Activated CD8-positive, alpha-beta memory T cell treated with anti-CD3 and anti-CD28 coated beads, Interleukin-2, amount 50 U/mL, for 1 hour (primary cell): Measurements from ENCODE around the gene GPC6.
"Not testable (repeated sequence)": the region's sequence is repeated elsewhere in the genome, so short reads cannot be mapped to it uniquely, and the experiment has no call there.

Experiments used
- DNase-seq: peaks from one replicate; pipeline ENCODE4 v3.0.0-alpha.2; 2020; ENCODE audit errors: extremely low read depth

Gene GPC6

DNA sequence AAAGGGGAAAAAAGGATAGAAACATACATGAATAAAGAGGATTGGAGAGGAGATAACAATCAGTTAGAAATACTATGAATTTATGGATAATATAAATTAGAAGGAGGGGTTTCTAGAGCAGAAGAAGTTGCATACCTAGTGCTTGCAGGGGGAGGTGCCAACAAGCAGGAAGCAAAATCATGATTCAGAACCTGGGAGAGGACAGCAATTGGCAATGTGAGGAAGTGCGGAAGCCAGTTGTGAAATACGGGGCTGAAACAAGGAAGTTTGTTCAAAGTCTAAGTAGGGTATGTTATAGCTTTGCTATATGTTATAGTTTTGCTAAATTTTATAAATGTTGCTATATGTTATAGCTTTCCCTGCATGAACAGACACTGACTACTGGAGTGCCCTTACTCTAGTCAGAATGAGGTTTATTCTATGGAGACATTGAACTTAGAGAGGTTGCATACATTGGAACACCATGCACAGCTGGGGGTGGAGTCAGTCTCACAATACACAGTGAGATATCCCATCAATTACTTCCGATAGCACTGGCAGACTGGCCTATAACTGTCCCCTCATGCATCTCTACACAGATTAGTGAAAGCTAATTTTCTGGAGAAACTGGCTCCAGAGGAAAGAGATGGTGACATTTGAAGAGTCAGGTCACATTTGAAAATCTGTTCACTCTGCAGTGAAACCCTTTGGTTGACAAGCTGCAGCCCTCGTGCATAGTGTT is 92.1 kb downstream of the GPC6 start:
- no peak for DNase-seq

DNA sequence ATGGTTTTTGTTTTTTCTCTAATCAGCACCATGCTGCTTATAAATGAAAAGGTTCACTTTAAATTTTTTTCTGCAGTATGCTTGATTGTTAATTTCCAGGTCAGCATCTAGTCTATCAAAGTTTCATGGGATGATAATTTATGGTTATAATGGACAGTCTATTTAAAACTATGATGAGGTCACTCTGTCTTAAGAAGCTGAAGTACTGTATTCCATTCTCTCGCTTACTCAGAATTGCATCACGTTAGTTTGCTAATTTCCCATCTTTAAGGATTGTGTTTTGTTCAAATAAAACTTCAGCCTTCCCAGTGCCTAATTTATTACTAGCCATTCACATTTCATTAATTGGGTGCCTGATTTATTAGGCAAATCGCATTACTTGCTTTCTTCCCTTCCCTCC is 94.3 kb downstream of the GPC6 start:
- no peak for DNase-seq

DNA sequence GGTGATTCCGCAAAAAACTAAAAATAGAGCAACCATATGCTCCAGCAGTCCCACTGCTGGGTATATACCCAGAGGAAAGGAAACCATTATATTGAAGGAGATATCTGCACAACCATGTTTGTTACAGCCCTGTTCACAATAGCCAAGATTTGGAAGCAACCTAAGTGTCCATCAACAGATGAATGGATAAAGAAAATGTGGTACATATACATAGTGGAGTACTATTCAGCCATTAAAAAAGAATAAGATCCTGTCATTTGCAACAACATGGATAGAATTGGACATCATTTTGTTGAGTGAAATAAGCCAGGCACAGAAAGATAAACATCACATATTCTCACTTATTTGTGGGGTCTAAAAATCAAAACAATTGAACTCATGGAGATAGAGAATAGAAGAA is 97.3 kb downstream of the GPC6 start:
- DNase-seq: not testable (repeated sequence)

DNA sequence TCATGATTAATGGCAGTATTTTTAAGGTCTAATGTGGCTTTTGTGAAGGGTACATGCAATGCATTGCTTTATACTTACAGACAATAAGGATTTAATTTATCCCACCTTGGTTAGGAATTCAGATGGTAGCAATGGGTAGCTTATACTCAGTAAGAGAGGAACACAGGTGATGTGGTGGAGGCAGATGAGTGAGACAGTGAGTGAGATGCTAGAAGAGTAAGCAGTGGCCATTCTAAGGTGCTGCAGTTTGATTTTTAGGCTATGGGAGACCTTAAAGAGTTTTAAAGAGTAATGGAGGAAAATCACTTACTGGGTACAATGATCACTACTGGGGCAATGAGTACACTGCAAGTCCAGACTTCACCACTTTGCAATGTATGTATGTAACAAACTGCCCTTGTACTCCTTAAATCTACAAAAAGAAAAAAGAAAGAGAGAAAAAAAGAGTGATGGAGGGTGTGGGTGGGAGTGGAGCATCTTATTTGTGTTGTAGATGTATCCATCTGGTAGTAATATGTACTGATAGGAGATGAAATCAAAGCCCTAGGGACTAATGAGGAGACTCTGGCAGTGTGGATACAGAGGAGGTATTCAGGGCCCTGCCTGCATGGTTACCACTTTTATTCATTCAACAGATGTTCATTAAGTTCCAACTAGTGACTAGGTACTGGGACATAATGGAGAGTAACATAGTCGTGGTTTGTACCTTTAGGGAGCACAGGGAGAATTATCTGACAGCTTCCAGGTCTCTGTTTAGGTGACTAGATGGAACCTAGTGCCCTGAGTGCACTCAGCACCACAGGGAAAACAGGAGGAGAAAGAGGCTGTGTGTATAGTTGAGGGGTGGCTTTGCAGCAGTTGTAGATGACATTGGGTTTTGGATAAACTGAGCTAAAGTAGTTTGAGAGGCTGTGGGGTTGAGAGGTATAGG is 99.0 kb downstream of the GPC6 start:
- no peak for DNase-seq

DNA sequence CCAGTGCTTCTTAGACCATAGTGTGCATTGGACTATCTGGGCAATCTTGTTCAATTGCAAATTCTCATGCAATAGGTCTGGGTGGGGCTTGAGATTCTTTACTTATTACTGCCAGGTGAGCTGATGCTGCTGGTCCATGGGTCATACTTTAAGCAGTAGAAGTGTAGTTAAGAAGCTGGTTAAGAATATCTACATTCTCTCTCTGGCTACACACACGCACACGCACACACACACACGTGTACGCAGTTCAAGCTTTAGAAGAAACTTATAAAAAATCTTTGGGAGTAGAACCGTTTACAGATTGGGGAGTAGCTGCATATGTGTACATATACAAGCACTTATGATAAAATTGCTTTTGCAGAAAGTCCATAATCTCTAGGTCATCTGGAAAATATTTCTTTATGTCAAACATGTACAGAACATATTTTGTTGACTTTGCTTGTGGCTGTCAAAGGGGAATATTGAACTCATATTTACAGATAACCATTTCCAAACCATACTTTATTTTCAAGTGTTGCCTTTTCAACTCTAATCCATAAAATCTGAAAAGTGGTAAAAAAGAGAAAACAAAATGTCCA is 99.7 kb downstream of the GPC6 start:
- DNase-seq: no peak

DNA sequence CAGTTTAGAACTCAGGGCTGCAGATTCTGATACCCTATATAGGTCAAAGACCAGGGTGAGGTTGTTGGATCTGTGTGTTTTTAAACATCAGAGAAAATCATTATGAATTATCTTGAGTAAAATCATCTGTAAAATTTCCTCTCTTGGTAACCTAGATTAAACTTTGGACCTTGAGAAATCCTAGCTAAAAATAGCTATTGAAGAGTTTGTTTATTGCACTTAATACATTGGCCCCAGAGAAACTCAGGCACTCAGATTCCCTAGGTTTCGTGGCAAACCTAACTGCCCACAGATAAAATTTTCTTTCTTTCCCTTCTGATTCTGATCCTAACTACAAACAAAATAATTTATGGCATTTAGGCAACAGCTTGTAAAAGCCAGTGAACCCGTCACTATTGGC is 102.3 kb downstream of the GPC6 start:
- DNase-seq: no peak

DNA sequence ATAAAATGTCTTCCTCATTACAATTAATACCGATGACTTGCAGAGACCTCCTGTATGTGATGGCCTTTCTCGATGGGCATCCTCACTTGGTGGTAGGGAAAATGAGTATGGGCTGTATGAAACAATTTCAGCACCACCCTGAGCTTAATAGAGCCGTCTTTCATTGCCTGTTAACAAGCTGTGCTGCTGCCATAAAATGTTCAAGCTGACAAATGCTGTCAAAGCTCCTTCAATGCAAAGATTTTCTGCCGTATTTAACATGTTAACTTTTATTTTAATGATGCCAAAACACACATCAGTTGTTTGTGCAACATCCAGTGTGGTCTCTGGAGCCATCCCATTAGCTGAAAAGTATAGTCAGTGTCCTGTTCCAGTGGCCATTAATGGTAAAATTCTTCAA is 110.1 kb downstream of the GPC6 start:
- DNase-seq: no peak

DNA sequence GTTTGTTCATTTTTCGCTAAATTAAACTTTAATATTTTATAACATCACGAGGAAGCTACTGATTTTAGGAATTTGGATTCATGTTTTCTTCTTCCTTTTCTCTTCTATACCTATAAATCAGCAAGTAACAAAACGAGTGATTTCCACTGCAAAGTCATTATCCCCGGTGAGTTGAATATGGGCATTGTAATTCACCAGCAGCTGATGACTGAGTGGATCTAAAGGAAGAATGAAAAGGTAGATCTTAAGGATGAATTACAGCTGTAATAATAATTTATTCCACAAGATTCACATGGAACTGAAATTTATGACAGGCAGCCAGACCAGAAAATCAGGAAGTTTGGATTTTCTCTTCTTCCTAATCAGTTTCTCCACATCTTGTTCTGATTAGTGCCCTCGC is 111.4 kb downstream of the GPC6 start:
- no peak for DNase-seq

DNA sequence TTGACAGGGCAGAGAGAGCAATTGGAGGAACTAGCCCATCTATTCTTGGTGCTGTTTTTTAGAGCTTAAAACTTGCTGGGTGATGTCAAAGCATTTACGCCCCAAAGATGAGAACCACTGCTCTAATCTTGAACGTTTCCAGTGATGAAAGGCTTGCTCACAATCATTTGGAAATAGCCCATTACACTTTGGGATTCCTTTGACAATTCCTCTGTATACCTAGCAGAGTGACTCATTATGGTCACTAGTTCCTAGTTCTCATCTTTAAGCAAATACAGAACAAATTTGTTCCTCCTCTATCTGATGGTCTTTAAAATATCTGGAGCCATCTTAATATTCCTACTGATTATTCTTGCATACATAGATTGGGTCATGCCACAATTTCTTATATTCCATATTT is 112.3 kb downstream of the GPC6 start:
- no peak for DNase-seq

DNA sequence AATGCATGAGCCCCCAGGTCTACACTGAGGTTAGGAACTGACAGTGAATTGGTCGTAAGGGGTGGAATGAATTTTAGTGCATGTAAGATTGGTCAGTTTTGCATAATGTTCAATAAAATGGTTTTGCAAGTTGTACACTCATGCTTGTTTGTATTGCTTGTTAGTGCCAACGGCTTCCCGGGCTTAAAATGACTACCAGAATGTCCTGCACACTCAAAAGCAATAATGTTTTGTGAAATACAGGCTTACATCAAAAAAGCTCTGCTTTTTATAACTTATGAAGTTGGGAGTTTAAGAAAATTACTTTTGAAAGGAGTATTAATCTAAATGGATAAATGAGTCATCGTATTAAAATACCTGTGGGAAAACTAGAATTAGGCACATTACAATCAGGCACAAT is 112.9 kb downstream of the GPC6 start:
- DNase-seq: no peak

DNA sequence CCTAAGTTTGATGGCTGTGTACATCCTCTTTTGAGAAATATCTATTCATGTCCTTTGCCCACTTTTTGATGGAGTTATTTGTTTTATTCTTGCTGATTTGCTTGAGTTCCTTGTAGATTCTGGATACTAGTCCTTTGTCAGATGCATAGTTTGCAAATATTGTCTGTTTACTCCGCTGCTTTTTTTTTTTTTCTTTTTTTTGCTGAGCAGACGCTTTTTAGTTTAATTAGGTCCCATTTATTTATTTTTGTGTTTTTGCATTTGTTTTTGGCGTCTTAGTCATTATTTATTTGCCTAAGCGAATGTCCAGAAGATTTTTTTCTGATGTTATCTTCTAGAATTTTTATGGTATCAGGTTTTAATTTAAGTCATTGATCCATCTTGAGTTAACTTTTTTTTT is 114.9 kb downstream of the GPC6 start:
- DNase-seq: no peak

DNA sequence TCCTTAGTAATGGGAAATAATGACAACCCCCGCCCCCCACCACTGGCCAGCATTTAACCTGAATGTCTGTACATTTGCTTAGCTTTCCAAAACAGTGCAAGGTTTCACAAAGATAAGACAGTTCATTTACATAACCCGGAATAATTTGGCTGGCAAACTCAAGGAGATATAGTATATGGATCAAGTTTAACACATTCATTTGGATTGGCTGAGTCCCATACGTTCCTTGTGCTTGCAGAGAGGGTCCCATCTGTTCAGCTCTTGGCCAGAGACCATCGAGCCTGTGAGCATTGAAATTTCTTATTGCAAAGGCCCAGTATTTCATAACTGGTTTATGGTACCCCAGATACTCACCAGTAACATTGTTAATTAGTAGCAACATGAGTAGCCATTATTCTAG is 116.5 kb downstream of the GPC6 start:
- DNase-seq: no peak

DNA sequence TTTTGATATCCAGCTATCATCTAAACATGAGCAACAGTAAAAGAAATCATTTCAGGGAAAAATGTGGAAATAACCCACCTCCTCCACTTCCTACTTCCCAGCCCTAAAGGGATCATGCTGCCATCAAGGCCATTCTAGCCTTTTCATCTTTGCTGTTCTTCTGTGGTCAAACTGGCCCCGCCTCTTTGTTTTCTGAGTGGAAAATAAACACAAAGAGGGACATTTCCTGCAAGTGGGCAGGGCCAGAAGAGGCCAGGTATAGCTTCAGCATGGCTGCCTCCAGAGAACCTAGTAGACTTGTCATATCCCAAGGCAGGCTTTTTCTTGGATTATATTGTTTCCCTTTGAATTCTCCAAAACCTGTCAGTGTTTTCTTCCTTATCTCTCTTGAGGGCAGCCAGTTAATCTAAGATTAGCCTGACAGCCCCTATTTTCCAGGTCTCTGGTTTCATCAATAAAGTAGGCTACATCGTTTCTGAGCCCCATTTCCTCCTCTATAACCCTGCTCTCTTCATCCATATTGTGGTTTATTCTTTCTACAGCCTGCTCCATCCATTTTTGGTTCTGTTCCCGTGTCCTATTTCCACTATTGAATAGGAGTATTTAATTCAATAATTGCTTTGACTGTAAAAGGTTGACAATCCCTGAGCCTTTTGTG is 117.6 kb downstream of the GPC6 start:
- no peak for DNase-seq

DNA sequence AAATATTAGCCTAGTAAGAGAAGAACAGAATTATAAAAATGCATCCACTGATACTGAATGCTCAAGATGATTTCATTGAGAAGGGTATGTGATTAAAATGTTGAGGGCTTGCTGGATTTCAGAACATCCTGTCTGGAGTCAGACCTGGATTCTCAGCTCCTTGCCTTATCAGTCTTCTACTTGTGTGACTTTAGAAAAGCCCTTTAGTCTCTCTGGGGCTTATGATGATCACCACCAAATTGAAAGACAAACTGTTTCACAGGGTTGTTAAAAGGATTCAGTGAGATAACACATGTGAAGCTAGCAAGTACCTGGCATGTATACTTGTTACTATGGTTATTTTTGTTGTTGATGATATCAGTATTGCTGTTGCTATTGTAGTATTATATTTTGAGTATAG is 118.4 kb downstream of the GPC6 start:
- no peak for DNase-seq

DNA sequence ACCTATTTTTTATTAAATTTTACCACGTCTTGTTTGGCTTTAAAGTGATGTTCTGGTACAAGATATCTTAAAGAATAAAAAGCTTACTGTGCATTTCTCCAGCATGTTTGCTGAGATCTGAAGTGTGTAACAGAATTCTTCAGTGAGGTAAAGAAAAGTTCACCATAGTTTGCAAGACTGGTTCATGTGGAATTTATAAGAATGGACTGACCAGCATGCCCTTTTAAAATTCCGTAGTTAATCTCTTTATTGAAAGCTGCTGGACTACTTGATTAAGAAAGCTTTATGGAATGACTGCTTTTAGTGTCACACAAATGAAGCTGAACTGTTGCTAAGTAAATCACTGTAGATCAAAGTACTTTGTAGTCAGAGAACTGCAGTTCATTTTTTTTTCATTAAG is 119.2 kb downstream of the GPC6 start:
- no peak for DNase-seq

DNA sequence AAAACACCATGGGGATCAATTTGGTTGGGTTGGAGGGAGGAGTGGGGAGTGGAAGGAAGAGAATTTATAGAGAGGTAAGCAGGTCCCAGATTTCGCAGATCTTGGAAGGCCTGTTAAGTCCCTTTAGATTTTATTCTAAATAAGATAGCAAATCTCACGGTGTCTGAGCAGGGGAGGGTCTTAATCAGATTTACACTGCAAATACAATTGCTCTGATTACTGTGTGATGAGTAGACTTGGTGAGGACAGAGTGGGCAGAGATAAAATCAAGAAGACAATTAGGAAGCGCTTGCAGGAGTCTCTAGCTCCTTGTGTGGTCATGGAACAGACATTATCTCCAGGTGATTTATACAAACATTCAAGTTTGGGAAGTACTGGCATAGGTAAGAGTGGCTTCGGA is 126.0 kb downstream of the GPC6 start:
- DNase-seq: no peak

DNA sequence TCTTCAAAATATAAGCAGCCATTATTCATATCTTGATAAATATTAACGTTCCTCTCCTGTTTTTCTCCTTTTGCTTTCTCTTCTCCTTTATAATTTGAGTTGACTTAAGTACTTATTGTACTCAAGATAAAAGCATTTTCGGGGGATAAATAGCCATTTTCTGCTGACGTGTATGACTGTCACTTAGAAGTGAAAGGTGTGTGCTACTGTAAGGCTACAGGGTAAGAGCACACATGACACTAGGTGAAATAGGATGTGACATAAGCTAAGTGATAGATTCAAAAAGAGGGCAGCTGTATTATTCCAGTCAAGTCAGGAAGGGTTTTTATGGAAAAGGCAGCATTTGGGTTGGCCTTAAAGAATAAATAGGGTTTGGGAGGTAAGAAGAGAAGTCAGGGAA is 128.5 kb downstream of the GPC6 start:
- DNase-seq: no peak

DNA sequence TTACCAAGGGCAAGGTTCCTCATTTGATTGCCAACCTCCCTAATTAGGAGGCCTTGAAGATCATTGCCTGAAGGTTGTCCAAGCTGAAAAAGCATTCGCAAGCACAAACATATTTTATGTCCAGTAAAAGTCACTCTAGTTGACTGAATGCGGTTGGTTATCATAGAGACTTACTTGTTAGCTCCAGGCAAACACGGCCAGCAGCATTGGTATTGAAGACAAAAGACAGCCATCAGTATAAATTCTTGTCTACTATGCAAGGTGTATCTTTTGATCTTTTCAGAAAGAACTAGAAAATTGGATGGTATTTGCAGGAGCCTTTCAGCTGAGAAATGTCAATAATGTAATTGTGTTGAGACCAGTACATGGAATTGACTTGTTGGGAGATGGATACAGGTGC is 129.9 kb downstream of the GPC6 start:
- no peak for DNase-seq

DNA sequence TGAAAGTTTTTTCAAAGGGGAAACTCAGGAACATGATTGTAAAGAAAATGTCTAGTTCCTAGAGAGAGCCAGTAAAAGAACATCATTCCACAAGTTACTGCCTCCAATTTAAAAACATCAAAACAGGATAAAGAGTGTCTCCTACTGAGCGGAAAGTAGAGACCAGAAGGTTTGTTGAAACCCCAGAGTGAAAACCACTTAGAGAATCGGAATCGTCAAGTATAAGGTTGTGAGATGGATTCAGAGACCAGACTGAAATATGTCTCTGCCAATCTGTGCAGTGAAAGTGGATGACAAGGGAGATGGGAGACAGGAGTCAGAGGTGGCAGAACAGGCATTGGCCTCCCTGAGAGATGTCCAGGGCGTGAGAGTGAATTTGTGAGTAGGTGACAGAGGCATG is 133.4 kb downstream of the GPC6 start:
- DNase-seq: no peak

DNA sequence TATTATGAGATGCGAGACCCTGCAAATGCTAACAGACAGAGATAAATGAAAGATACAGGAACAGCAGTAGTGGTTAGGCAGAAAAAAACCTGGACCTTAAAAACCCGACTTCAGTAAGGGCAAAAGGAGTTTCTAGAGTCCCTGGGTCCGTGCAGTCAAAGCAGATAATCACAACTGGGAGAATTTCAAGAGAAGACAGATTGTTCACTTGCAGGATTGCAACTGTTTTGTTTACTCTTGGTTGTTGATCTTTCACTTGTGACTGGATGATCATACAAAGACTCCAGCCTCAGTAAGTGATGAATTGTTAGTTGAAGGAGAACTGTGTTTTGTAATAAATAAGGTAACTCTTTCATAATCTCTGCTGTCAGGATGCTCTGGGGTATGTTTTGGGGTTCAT is 135.1 kb downstream of the GPC6 start:
- no peak for DNase-seq

DNA sequence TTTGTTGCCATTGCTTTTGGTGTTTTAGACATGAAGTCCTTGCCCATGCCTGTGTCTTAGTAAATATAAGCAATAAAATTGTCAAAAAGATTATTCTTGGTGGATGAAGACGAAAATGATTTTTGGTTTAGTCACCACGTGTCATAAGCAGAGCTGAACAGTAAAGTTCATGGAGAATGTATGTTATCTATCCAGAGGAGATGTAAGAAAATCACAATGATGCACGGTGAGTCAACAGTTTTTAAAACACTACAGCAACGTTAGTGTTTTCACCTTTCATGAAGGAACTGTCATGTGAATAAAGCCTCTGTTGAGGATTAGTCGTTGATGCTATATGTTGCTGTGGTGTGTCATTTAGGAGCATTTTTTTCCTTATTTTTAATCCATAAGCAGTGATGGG is 137.6 kb downstream of the GPC6 start:
- DNase-seq: no peak

DNA sequence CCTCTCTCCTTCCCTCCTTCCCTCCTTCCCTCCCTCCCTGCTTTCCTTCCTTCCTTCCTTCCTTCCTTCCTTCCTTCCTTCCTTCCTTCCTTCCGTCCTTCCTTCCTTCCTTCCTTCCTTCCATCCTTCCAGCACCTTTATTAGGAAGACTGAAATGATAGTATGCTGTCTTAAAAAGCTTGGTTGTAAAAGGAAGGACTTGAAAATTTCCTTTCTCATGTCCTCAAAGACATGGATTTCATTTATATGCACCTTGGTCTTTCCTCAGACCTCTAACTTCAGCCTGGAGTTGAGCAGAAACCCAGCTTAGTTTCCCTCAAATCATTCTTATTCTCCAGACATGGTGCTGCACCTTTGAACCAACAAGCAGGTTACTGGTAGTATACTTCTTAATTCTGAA is 141.7 kb downstream of the GPC6 start:
- no peak for DNase-seq
